Caco-2 (cell line): ENCODE measurements around the gene USHBP1. TPM values are rescaled to one million over a fixed set of nuclear protein-coding genes. Genes with fewer than 3 reads are reported as not detected.

Source experiments
- BruUV-seq: library from RNA; stranded (reverse); fragments of 400-500 nt; replicated peaks from 2 replicates; lab custom pipeline; 2021; lab: Mats Ljungman, UMichigan
- CTCF ChIA-PET: fragments of 300-600 bp; sonication (Branson Sonifier 250); formaldehyde crosslinking; loops from one replicate; lab custom pipeline; 2022; ENCODE audit warnings: antibody characterized with exemption; lab: Charles Lee
- POLR2A ChIA-PET: fragments of 300-600 bp; sonication (Branson Sonifier 250); formaldehyde crosslinking; loops from one replicate; lab custom pipeline; 2022; ENCODE audit warnings: antibody characterized with exemption; lab: Charles Lee
- DNase-seq, 2 experiments: peaks; one replicate each; pipeline versions ENCODE4 v3.0.0 to v3.0.0-alpha.2; 2020 to 2022
- H3K27me3 ChIP-seq: replicated peaks from 2 replicates; pipeline ENCODE4 v1.6.0; 2011; ENCODE audit warnings: low read length; ENCODE audit not compliant: control insufficient read depth, insufficient read depth
- H3K36me3 ChIP-seq: 2 replicates; pipeline ENCODE4 v1.5.1; 2011; ENCODE audit warnings: low read length; ENCODE audit not compliant: control insufficient read depth, insufficient read depth
- H3K4me1 ChIP-seq: fragments of 250-450 bp; sonication (Bioruptor Pico); 2 replicates; pipeline ENCODE4 v1.5.1; 2020; ENCODE audit warnings: mild to moderate bottlenecking
- H3K4me3 ChIP-seq: 2 replicates; pipeline ENCODE4 v1.5.1; 2011; ENCODE audit warnings: low read depth, mild to moderate bottlenecking, control low read depth, low read length
- H3K9me3 ChIP-seq: fragments of 250-450 bp; sonication (Bioruptor Pico); 2 replicates; pipeline ENCODE4 v1.5.1; 2020; ENCODE audit warnings: mild to moderate bottlenecking, moderate library complexity
- H3K27ac Mint-ChIP-seq: one replicate; pipeline ENCODE4 v1.8.0; 2022; ENCODE audit warnings: mixed read lengths; ENCODE audit not compliant: unreplicated experiment
- H3K27me3 Mint-ChIP-seq: one replicate; pipeline ENCODE4 v1.8.0; 2022; ENCODE audit warnings: mixed read lengths; ENCODE audit not compliant: insufficient read depth, unreplicated experiment
- H3K36me3 Mint-ChIP-seq: one replicate; pipeline ENCODE4 v1.8.0; 2022; ENCODE audit warnings: mild to moderate bottlenecking, mixed read lengths; ENCODE audit not compliant: insufficient read depth, unreplicated experiment
- H3K4me1 Mint-ChIP-seq: one replicate; pipeline ENCODE4 v1.8.0; 2022; ENCODE audit warnings: low read depth, mixed read lengths; ENCODE audit not compliant: unreplicated experiment
- H3K4me3 Mint-ChIP-seq: one replicate; pipeline ENCODE4 v1.8.0; 2022; ENCODE audit warnings: mild to moderate bottlenecking, moderate library complexity, mixed read lengths; ENCODE audit not compliant: unreplicated experiment
- H3K9me3 Mint-ChIP-seq: one replicate; pipeline ENCODE4 v1.8.0; 2022; ENCODE audit warnings: mixed read lengths; ENCODE audit not compliant: unreplicated experiment
- intact Hi-C: fragments of 100-400 bp; cut with micrococcal nuclease; formaldehyde crosslinking; loops from one replicate; pipeline ENCODE4 v1.10.0; 2022; ENCODE audit not compliant: unreplicated experiment
- total RNA-seq: library from RNA; stranded (reverse); gene quantifications from 2 replicates; pipeline ENCODE4 v1.2.3, GENCODE V29; 2022
- TF ChIP-seq, protein P1 (sequence below), 2 experiments: fragments of 200-600 bp in 1 of 2; IDR thresholded peaks; 1 replicate in 1 of 2; 2 replicates in 1 of 2; pipeline versions ENCODE4 v1.5.1 to v1.8.0; 2011 to 2022; ENCODE audit warnings: antibody characterized with exemption in 1 of 2, control low read depth in 1 of 2, inconsistent platforms in 1 of 2, low read depth in 1 of 2, low read length in 1 of 2, mild to moderate bottlenecking in 1 of 2, moderate library complexity in 1 of 2; ENCODE audit not compliant: insufficient read depth in 1 of 2, severe bottlenecking in 1 of 2, unreplicated experiment in 1 of 2

USHBP1 gene
- total RNA-seq, 1 experiment from 2014 or later = not detected

DNA sequence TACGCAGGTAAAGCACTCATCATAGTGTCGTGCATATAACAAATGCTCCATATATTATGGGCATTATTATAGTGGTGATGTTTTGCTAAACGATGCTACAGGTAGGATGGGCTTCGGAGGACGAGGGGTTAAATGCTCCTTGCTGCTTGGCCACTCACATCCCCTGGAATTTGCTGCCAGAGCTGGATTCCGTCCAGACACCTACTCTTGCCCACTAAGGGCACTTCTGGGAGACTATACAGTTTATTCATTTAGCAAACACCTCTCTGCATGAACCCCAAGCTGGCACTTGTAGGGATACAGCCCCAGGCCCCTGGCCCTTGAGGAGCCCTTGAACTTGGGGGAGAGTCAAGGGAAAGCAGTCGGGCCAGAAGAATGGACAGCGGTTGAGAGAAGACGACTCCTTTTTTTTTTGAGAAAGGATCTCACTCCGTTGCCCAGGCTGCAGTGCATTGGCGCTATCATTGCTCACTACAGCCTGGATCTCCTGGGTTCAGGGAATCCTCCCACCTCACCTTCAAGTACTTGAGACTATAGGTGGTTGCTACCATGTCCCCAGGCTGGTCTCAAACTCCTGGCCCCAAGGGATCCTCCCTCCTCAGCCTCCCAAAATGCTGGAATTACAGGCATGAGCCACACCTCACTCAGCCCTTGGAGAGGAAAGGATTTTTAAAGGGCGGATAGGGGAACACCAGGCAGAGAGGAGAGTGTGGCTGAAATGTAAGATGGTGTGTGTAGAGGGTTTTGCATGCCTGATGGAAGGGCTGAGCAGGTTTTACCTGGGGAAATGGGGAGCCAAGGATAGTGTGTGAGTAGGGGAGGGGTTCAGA, 40.1 kb upstream of the USHBP1 start:
- Histone ChIP-seq H3K36me3 (no peaks in the 10 kb centered on the region), H3K27me3 (no peaks in the 10 kb centered on the region), H3K9me3 (no peaks in the 10 kb centered on the region), H3K4me1 (peaks cover 16% of the 10 kb centered on the region), H3K4me3 (no peak overlapping the region)
- peaks cover 8% of the 10 kb centered on the region for H3K4me1 Mint-ChIP-seq
- ChIA-PET CTCF (interaction anchor here (0.6 to 2.8 kb wide), 15 partner anchors 9 to 1194 kb away, joined by 3 to 44 read pairs (median 6); partner anchors contain the start of gene BABAM1), POLR2A (interaction anchor here (0.6 to 1.3 kb wide), 3 partner anchors 12 to 89 kb away, joined by 4 to 12 read pairs (median 5); partner anchors contain the start of gene USE1)
- no peaks in the 10 kb centered on the region for H3K27me3 Mint-ChIP-seq
- BruUV-seq = no TSS peak
- H3K9me3 Mint-ChIP-seq = no peaks in the 10 kb centered on the region
- no peak overlapping the region for H3K27ac Mint-ChIP-seq
- intact Hi-C loops = loop anchor here (1.0 kb wide), 1 partner anchor 12 kb away; no protein-coding TSS in a partner anchor
- H3K4me3 Mint-ChIP-seq = peak overlapping the region; percentile 78
- peaks cover 40% of the 10 kb centered on the region for H3K36me3 Mint-ChIP-seq
- TF ChIP-seq, protein P1, sequence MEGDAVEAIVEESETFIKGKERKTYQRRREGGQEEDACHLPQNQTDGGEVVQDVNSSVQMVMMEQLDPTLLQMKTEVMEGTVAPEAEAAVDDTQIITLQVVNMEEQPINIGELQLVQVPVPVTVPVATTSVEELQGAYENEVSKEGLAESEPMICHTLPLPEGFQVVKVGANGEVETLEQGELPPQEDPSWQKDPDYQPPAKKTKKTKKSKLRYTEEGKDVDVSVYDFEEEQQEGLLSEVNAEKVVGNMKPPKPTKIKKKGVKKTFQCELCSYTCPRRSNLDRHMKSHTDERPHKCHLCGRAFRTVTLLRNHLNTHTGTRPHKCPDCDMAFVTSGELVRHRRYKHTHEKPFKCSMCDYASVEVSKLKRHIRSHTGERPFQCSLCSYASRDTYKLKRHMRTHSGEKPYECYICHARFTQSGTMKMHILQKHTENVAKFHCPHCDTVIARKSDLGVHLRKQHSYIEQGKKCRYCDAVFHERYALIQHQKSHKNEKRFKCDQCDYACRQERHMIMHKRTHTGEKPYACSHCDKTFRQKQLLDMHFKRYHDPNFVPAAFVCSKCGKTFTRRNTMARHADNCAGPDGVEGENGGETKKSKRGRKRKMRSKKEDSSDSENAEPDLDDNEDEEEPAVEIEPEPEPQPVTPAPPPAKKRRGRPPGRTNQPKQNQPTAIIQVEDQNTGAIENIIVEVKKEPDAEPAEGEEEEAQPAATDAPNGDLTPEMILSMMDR (IDR thresholded peaks at IDR 0.05; ENCODE audit: insufficient read depth in 1 of 2, low read depth in 1 of 2, low read length in 1 of 2, severe bottlenecking in 1 of 2, unreplicated experiment in 1 of 2) = no peak
- no peak for DNase-seq

DNA sequence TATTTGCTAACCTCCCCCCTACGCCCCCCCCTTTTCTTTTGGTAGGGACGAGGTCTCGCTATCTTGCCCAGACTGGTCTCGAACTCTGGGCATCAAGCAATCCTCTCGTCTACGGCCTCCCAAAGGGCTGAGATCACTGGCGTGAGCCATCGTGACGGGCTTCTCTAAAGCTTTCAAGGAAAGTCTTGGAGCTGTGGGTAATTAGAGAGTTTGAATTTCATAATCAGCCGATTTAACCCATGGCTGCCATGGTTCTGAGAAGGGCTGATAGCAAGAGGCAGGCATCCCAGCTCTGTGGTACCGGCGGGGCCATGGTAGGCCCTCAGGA, 39.4 kb upstream of the USHBP1 start:
- POLR2A ChIA-PET = no interaction called here
- no TSS peak for BruUV-seq
- intact Hi-C loops = no loop called here

More for the DNA sequence above, 39.4 kb upstream of the USHBP1 start:
- Mint-ChIP-seq H3K4me1 (peaks cover 8% of the 10 kb centered on the region), H3K9me3 (no peaks in the 10 kb centered on the region), H3K4me3 (peak overlapping the region; percentile 69), H3K27ac (no peak overlapping the region), H3K27me3 (no peaks in the 10 kb centered on the region), H3K36me3 (peaks cover 33% of the 10 kb centered on the region)
- Histone ChIP-seq H3K4me1 (peaks cover 16% of the 10 kb centered on the region), H3K27me3 (no peaks in the 10 kb centered on the region), H3K36me3 (no peaks in the 10 kb centered on the region), H3K4me3 (no peak overlapping the region), H3K9me3 (no peaks in the 10 kb centered on the region)
- DNase-seq = no peak
- CTCF ChIA-PET = interaction anchor here (1.3 to 1.8 kb wide), 2 partner anchors 11 to 100 kb away, joined by 3 to 6 read pairs; no protein-coding TSS in a partner anchor
- TF ChIP-seq, protein P1 (IDR thresholded peaks at IDR 0.05; ENCODE audit: insufficient read depth in 1 of 2, low read depth in 1 of 2, low read length in 1 of 2, severe bottlenecking in 1 of 2, unreplicated experiment in 1 of 2) = no peak
